PC-3 (cell line): ENCODE results near the gene CHID1.

Experiments
- EZH2 ChIP-seq: fragments of 300-600 bp; sonication (generic); IDR thresholded peaks from one replicate; pipeline ENCODE4 v1.6.1; 2017; ENCODE audit warnings: antibody characterized with exemption, mild to moderate bottlenecking, low read length; ENCODE audit not compliant: unreplicated experiment
- EZH2phosphoT487 ChIP-seq: fragments of 300-600 bp; sonication (generic); IDR thresholded peaks from 2 replicates; pipeline ENCODE4 v1.6.1; 2018; ENCODE audit warnings: mild to moderate bottlenecking, antibody characterized with exemption, low read length, borderline replicate concordance
- TF ChIP-seq, protein P1 (sequence below): fragments of 300-600 bp; sonication (generic); conservative IDR thresholded peaks from 2 replicates; pipeline ENCODE4 v1.5.1; 2017; ENCODE audit warnings: antibody characterized with exemption, low read depth, mild to moderate bottlenecking, low read length

DNA sequence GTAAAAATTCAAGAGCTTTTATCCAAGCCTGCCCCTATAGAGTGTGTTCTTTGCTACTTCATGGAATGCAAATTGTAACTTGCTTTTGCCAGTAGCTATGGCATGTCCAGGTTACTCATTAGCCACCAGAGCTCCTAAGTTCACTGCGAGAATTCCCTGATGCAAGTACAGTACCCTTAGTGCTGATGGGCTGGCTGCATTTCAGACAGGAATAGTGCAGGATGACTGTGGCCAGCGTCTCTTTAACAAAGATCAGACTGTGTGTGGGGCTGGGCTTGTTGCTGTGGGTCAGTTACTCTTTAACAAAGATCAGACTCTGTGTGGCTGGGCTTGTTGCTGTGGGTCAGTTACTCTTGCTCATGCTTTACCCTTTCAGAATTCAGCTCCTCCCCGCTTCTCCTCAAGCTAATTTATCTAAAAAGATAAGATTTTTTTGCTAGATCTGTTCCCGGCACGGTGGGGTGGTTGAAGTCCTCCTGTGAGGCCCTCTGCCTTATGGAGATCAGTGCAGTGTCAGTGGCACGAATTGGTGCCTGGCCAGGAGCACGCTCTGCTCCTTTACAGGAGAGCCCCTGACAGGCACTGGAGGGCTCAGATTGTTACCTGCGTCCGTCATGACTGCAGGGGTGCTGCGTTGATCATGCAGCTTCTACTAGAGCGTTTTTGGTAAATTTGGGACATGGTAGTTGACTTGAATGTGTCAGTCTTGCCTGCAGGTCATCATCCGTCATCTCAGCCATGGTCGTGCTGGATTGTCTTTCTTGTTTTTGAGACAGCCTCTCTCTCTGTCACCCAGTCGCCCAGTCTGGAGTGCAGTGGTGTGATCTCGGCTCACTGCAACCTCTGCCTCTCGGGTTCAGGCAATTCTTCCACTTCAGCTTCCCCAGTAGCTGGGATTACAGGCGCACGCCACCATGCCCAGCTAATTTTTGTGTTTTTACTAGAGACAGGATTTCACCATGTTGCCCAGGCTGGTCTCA, 42.1 kb upstream of the CHID1 start:
- TF ChIP-seq, protein P1, sequence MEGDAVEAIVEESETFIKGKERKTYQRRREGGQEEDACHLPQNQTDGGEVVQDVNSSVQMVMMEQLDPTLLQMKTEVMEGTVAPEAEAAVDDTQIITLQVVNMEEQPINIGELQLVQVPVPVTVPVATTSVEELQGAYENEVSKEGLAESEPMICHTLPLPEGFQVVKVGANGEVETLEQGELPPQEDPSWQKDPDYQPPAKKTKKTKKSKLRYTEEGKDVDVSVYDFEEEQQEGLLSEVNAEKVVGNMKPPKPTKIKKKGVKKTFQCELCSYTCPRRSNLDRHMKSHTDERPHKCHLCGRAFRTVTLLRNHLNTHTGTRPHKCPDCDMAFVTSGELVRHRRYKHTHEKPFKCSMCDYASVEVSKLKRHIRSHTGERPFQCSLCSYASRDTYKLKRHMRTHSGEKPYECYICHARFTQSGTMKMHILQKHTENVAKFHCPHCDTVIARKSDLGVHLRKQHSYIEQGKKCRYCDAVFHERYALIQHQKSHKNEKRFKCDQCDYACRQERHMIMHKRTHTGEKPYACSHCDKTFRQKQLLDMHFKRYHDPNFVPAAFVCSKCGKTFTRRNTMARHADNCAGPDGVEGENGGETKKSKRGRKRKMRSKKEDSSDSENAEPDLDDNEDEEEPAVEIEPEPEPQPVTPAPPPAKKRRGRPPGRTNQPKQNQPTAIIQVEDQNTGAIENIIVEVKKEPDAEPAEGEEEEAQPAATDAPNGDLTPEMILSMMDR = no peak
- TF ChIP-seq EZH2 (no peak), EZH2phosphoT487 (no peak)
